Neural progenitor cell (in vitro differentiated cells): ENCODE data around the gene SIT1. TPM values are rescaled to one million over a fixed set of nuclear protein-coding genes. Genes with fewer than 3 reads are reported as not detected.

ENCODE experiments used
- DNase-seq: peaks from one replicate; pipeline ENCODE4 v3.0.0-alpha.2; 2016; ENCODE audit warnings: low spot score
- H2AFZ ChIP-seq: fragments of 200-600 bp; sonication (generic); replicated peaks from 2 replicates; pipeline ENCODE4 v1.6.1; 2016; ENCODE audit warnings: antibody characterized with exemption
- H3F3A ChIP-seq: fragments of 200-600 bp; sonication (generic); 2 replicates; pipeline ENCODE4 v1.6.1; 2016; ENCODE audit warnings: antibody characterized with exemption, low read depth
- H3K27ac ChIP-seq: fragments of 200-600 bp; sonication (generic); 2 replicates; pipeline ENCODE4 v1.5.1; 2016; ENCODE audit warnings: mild to moderate bottlenecking
- H3K27me3 ChIP-seq: fragments of 200-600 bp; sonication (generic); 2 replicates; pipeline ENCODE4 v1.6.1; 2016; ENCODE audit warnings: mild to moderate bottlenecking, moderate library complexity
- H3K36me3 ChIP-seq: fragments of 200-600 bp; sonication (generic); 2 replicates; pipeline ENCODE4 v1.5.1; 2016
- H3K4me1 ChIP-seq: fragments of 200-600 bp; sonication (generic); 2 replicates; pipeline ENCODE4 v1.6.1; 2016; ENCODE audit warnings: mixed run types
- H3K4me2 ChIP-seq: fragments of 200-600 bp; sonication (generic); 2 replicates; pipeline ENCODE4 v1.6.1; 2016
- H3K4me3 ChIP-seq: fragments of 200-600 bp; sonication (generic); 2 replicates; pipeline ENCODE4 v1.5.1; 2016
- H3K79me2 ChIP-seq: fragments of 200-600 bp; sonication (generic); 2 replicates; pipeline ENCODE4 v1.6.1; 2016; ENCODE audit warnings: low read depth
- H3K9ac ChIP-seq: fragments of 200-600 bp; sonication (generic); 2 replicates; pipeline ENCODE4 v1.6.1; 2016
- H3K9me3 ChIP-seq: fragments of 200-600 bp; sonication (generic); 2 replicates; pipeline ENCODE4 v1.5.1; 2016; ENCODE audit warnings: low read depth
- H4K20me1 ChIP-seq: fragments of 200-600 bp; sonication (generic); 2 replicates; pipeline ENCODE4 v1.6.1; 2016; ENCODE audit warnings: low read depth
- H3K27ac Mint-ChIP-seq: 3 replicates; pipeline ENCODE4 v1.8.0; 2021; ENCODE audit warnings: mixed read lengths
- H3K27me3 Mint-ChIP-seq: 2 replicates; pipeline ENCODE4 v1.8.0; 2022; ENCODE audit warnings: low read depth, mild to moderate bottlenecking, inconsistent platforms, moderate library complexity, mixed read lengths; ENCODE audit not compliant: insufficient read depth
- H3K36me3 Mint-ChIP-seq: 3 replicates; pipeline ENCODE4 v1.8.0; 2021; ENCODE audit warnings: mixed read lengths
- H3K4me1 Mint-ChIP-seq: 3 replicates; pipeline ENCODE4 v1.8.0; 2021; ENCODE audit warnings: mixed read lengths
- H3K4me3 Mint-ChIP-seq: 3 replicates; pipeline ENCODE4 v1.8.0; 2021; ENCODE audit warnings: mild to moderate bottlenecking, moderate library complexity, mixed read lengths
- H3K9me3 Mint-ChIP-seq: 3 replicates; pipeline ENCODE4 v1.8.0; 2020; ENCODE audit warnings: mixed read lengths
- EZH2 ChIP-seq: fragments of 200-600 bp; sonication (generic); IDR thresholded peaks from 2 replicates; pipeline ENCODE4 v1.6.1; 2017; ENCODE audit warnings: antibody characterized with exemption, mild to moderate bottlenecking, moderate library complexity
- EZH2phosphoT487 ChIP-seq: fragments of 200-600 bp; sonication (generic); IDR thresholded peaks from 2 replicates; pipeline ENCODE4 v1.6.1; 2017; ENCODE audit warnings: antibody characterized with exemption
- total RNA-seq: library from RNA; depleted of rRNA; stranded (reverse); fragments of >200 nt; gene quantifications from 2 replicates; pipeline ENCODE4 v1.2.3, GENCODE V29; 2015; ENCODE audit warnings: low replicate concordance
- TF ChIP-seq, protein P1 (sequence below): fragments of 200-600 bp; sonication (generic); IDR thresholded peaks from 2 replicates; pipeline ENCODE4 v1.5.1; 2017; ENCODE audit warnings: antibody characterized with exemption, mild to moderate bottlenecking

SIT1 gene
- total RNA-seq, 1 donor from 2014 or later, result 0.86 TPM

DNA sequence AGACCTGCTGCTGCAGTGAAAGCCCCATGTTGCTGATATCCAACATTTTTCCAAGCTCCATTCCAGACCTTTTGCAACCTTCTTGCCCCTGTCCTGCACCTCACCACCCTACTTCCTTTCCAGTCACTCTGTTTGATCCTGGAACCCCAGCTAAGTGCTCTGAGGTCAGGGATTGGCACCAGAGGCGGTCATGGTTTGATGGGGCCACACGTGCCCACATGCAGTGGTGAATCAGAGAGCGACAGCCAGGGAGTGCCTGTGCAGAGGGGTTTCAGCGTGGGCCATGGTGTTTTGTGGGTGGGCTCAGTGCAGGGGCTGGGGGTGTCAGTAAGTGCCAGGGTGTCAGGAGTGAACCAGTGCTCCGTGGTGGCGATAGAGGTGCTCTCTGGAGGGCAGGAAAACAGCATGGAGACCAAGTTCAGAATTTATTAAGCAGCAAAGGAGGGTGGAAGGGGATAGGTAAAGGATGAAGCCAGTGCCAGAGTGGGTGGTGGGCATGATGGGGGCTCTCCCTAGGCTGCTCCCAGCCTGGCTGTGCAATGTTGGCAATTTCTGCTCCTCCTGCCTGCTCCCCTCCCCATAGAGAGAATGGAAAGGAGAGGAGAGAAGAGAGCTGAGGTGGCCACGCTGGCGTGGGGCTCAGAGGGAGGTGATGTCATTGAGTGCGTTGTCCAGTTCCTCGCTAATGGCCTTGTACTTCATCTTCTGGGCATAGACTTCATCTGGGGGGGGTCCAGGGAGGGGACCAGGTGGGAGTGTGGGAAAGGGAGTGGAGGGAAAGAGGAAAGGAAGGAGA is 32.0 kb upstream of the SIT1 start:
- H3K4me3 ChIP-seq, result no peak overlapping the region
- H3K4me1 ChIP-seq, result peaks cover 3% of the 10 kb centered on the region
- H3K27me3 ChIP-seq, result no peaks in the 10 kb centered on the region
- H3K4me2 ChIP-seq, result no peak overlapping the region
- Mint-ChIP-seq H3K4me1 (peaks cover 19% of the 10 kb centered on the region), H3K9me3 (peaks cover 2% of the 10 kb centered on the region), H3K4me3 (no peak overlapping the region), H3K36me3 (peaks cover 24% of the 10 kb centered on the region), H3K27ac (peak overlapping the region; percentile 61), H3K27me3 (peaks cover 4% of the 10 kb centered on the region)
- no peak overlapping the region for H3K9ac ChIP-seq
- peaks cover 17% of the 10 kb centered on the region for H3F3A ChIP-seq
- H2AFZ ChIP-seq, result no peak overlapping the region
- no peaks in the 10 kb centered on the region for H3K79me2 ChIP-seq
- no peaks in the 10 kb centered on the region for H3K9me3 ChIP-seq
- H4K20me1 ChIP-seq, result no peaks in the 10 kb centered on the region
- no peak overlapping the region for H3K27ac ChIP-seq
- TF ChIP-seq EZH2phosphoT487 (no peak), EZH2 (no peak)
- TF ChIP-seq, protein P1, sequence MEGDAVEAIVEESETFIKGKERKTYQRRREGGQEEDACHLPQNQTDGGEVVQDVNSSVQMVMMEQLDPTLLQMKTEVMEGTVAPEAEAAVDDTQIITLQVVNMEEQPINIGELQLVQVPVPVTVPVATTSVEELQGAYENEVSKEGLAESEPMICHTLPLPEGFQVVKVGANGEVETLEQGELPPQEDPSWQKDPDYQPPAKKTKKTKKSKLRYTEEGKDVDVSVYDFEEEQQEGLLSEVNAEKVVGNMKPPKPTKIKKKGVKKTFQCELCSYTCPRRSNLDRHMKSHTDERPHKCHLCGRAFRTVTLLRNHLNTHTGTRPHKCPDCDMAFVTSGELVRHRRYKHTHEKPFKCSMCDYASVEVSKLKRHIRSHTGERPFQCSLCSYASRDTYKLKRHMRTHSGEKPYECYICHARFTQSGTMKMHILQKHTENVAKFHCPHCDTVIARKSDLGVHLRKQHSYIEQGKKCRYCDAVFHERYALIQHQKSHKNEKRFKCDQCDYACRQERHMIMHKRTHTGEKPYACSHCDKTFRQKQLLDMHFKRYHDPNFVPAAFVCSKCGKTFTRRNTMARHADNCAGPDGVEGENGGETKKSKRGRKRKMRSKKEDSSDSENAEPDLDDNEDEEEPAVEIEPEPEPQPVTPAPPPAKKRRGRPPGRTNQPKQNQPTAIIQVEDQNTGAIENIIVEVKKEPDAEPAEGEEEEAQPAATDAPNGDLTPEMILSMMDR, result no peak
- H3K36me3 ChIP-seq, result no peaks in the 10 kb centered on the region
- no peak for DNase-seq

DNA sequence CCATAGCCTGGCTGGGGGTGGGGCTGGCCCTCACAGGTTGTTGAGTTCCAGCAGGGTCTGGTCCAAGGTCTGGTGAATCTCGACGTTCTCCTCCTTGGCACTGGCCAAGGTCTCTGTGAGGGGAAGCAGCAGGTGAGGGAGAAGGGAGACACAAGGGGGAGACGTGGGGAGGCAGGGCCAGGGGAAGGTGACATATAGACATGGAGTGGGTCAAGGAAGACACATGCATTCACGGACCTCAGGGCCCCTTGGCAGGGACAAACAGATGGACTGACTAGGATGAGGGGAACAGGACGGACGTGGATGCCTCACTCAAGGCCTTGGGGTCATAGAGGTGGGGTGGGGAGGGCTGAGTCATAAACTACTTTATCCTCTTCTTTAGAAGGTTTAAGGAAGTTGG is 31.3 kb upstream of the SIT1 start:
- Histone ChIP-seq H3K27me3 (no peaks in the 10 kb centered on the region), H3F3A (peaks cover 23% of the 10 kb centered on the region), H3K4me3 (no peak overlapping the region), H3K36me3 (no peaks in the 10 kb centered on the region), H3K4me1 (peaks cover 3% of the 10 kb centered on the region), H2AFZ (no peak overlapping the region), H3K9me3 (no peaks in the 10 kb centered on the region), H4K20me1 (no peaks in the 10 kb centered on the region), H3K27ac (no peak overlapping the region), H3K79me2 (no peaks in the 10 kb centered on the region), H3K4me2 (no peak overlapping the region), H3K9ac (no peak overlapping the region)
- Mint-ChIP-seq H3K9me3 (no peaks in the 10 kb centered on the region), H3K4me1 (peaks cover 14% of the 10 kb centered on the region), H3K36me3 (peaks cover 21% of the 10 kb centered on the region), H3K27me3 (peaks cover 4% of the 10 kb centered on the region), H3K4me3 (no peak overlapping the region), H3K27ac (no peak overlapping the region)
- TF ChIP-seq, protein P1, result no peak
- no peak for TF ChIP-seq EZH2
- no peak for TF ChIP-seq EZH2phosphoT487
- no peak for DNase-seq

DNA sequence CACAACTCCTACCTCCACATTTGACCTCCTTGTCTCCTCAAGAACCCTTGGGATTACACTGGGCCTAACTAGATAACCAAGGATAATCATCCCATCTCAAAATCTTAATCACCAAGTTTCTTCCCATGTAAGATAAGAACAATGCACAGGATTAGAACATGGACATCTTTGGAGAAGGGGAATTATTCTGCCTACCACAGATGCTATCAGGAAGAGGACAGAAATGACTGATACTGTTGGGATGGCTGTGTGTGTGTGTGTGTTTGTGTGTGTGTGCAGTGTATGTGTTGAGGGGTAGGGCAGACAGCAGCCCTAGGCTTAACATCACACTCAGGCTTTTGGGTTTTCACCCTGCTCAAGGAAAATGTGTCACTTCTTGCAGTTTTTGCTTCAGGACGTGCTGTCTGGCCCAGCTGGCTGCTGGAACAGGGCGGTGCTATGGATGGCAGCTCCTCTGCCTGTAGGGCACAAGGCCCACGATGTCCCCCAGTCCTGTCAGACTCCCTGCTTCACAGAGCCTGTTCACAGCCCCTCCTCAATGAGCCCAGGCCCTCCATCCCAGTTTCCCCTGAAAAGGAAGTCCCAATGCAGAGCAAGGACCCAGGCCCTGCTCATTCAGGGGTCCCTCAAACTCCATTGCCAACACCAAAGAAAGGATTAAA is 30.7 kb upstream of the SIT1 start:
- H4K20me1 ChIP-seq, result no peaks in the 10 kb centered on the region
- peaks cover 3% of the 10 kb centered on the region for H3K4me1 ChIP-seq
- no peaks in the 10 kb centered on the region for H3K9me3 ChIP-seq
- peaks cover 10% of the 10 kb centered on the region for H3K4me1 Mint-ChIP-seq
- peaks cover 26% of the 10 kb centered on the region for H3F3A ChIP-seq
- H2AFZ ChIP-seq, result no peak overlapping the region
- H3K36me3 Mint-ChIP-seq, result peaks cover 21% of the 10 kb centered on the region
- no peak overlapping the region for H3K9ac ChIP-seq
- H3K27me3 ChIP-seq, result no peaks in the 10 kb centered on the region
- no peak overlapping the region for H3K27ac Mint-ChIP-seq
- no peak overlapping the region for H3K4me3 ChIP-seq
- DNase-seq, result no peak
- H3K27ac ChIP-seq, result no peak overlapping the region
- TF ChIP-seq, protein P1, result no peak
- TF ChIP-seq EZH2 (no peak), EZH2phosphoT487 (no peak)
- no peak overlapping the region for H3K4me3 Mint-ChIP-seq
- no peaks in the 10 kb centered on the region for H3K79me2 ChIP-seq
- no peaks in the 10 kb centered on the region for H3K36me3 ChIP-seq
- H3K27me3 Mint-ChIP-seq, result peaks cover 8% of the 10 kb centered on the region
- H3K9me3 Mint-ChIP-seq, result no peaks in the 10 kb centered on the region
- H3K4me2 ChIP-seq, result no peak overlapping the region
